ENCODE measurements around the gene IZUMO1.

DNA sequence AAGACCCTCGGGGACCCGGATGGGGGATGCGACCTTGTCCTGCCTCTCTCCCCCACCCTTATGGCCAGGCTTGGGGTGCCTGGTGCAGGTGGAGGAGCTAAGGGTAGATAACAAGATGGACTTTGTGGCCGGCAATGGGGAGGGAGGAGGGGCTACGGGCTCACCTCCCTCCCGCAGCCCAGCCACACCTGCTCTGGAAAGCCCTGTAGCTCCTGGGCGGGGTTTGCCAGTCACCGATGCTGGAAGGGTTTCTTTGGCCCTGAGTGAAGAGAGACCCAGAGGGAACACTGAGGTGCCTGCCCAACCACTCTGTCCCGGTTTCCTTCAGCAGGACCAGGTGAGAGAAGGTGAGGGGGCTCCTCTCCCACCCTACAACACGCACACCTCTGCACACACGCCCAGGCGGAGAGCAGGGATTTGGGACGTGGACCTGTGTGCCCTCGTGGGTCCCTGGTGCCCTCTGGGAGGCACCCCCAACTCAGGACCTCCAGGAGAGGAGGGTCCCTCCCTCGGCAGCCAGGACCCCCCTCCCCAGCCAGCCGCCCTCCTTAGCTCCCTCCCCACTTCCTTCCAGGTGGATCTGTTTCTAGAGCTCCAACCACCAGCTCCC, 50.9 kb downstream of the IZUMO1 start, which contains the start of gene FUT2:
- TF ChIP-seq POLR2A (IDR thresholded peaks at IDR 0.05; ENCODE audit: low read length) (no peak), GATA1 (IDR thresholded peaks at IDR 0.05; ENCODE audit: low read depth, low read length) (no peak)
